Measurements from ENCODE around the gene ZNF552. TPM values are rescaled to one million over a fixed set of nuclear protein-coding genes. Genes with fewer than 3 reads are reported as not detected.

ZNF552 gene
- total RNA-seq, 1 experiment from 2014 or later, result 9.2 TPM

DNA sequence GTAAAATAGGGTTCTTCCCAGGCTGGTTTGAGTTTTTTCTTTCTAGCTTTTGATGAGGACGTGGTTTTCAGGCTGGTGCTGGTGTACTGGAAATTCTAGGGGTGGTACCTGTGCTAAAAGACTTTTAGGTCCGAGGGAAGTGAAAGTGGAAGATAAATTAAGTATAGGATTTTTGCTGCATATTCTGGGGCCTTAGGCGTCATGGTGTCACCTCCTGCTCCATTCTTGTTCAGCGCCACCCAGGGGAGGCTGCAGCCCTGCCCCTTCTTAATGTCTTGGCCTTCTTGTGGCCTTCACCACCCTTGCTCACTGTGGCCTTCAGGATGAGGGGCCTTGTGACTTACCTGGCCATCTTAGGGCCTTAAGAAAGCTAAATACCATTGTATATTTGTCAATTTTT is 12.4 kb downstream of the ZNF552 start:
- Histone ChIP-seq H3K23me2 (ENCODE audit: insufficient read length, low read depth, low read length, poor library complexity, severe bottlenecking) (peaks cover 11% of the 10 kb centered on the region), H3K4ac (ENCODE audit: low read depth, low read length) (no peak overlapping the region), H3K79me1 (ENCODE audit: insufficient read depth, low read depth, low read length, poor library complexity, severe bottlenecking) (no peaks in the 10 kb centered on the region), H3K27me3 (ENCODE audit: insufficient read depth, low read length) (no peaks in the 10 kb centered on the region), H3K56ac (ENCODE audit: insufficient read length, low read depth, low read length) (no peak overlapping the region), H2AFZ (ENCODE audit: low read length) (no peak overlapping the region), H4K91ac (ENCODE audit: insufficient read length, low read depth, low read length) (no peak overlapping the region), H3K18ac (ENCODE audit: insufficient read length, low read depth, low read length) (no peak overlapping the region), H3K79me2 (ENCODE audit: insufficient read depth, low read length) (no peaks in the 10 kb centered on the region), H3K4me1 (ENCODE audit: insufficient read depth, low read length) (peaks cover 8% of the 10 kb centered on the region; the same call in 1 of the 2 replicates), H3K9ac (ENCODE audit: extremely low read depth, insufficient read length, low read length) (no peak overlapping the region), H3K14ac (ENCODE audit: insufficient read depth, low read length) (no peak overlapping the region), H4K5ac (ENCODE audit: insufficient read length, low read depth, low read length) (no peak overlapping the region), H2BK12ac (ENCODE audit: insufficient read length, low read depth, low read length) (no peak overlapping the region), H2BK120ac (ENCODE audit: low read depth, low read length, poor library complexity, severe bottlenecking) (no peak overlapping the region), H3T11ph (ENCODE audit: low read length) (no peak overlapping the region), H2BK15ac (ENCODE audit: low read depth, low read length) (no peak overlapping the region), H4K8ac (replicated peaks; ENCODE audit: insufficient read length, low read depth, low read length) (no peak overlapping the region), H2AK5ac (ENCODE audit: insufficient read length, low read length) (no peak overlapping the region), H3K23ac (ENCODE audit: insufficient read length, low read depth, low read length) (no peak overlapping the region), H4K20me1 (ENCODE audit: control insufficient read depth, insufficient read depth, insufficient read length) (no peaks in the 10 kb centered on the region), H3K27ac (ENCODE audit: insufficient read length, low read depth, low read length) (peak overlapping the region; percentile 51), H2BK20ac (ENCODE audit: low read depth, low read length, poor library complexity, severe bottlenecking) (no peak overlapping the region), H2BK5ac (ENCODE audit: insufficient read length, low read length) (no peak overlapping the region), H3K9me3 (ENCODE audit: control insufficient read depth, low read depth, low read length) (no peaks in the 10 kb centered on the region), H3K4me2 (ENCODE audit: insufficient read depth, insufficient read length, low read length) (peak overlapping the region; percentile 10)
- H3K27ac Mint-ChIP-seq, result peak overlapping the region; percentile 92 to 96 (median 95); a peak in 6 of 7 replicates
- H3K36me3 Mint-ChIP-seq (ENCODE audit: insufficient read depth in 1 of 3, low read depth in 3 of 3), result peaks cover 8 to 15% (median 14%) of the 10 kb centered on the region in 3 experiments
- H3K9me3 Mint-ChIP-seq, result no peaks in the 10 kb centered on the region
- H3K4me1 Mint-ChIP-seq, result peaks cover 49 to 56% of the 10 kb centered on the region in 2 experiments
- WGBS (ENCODE audit: extremely low coverage, insufficient read length, low lambda C conversion rate), result no CpG with 5 or more reads among the region's 4 CpGs
- H3K4me3 Mint-ChIP-seq, result peak overlapping the region; percentile 9 to 61; a peak in 2 of 5 replicates
- DNase-seq, result peak; percentile 61
- H3K27me3 Mint-ChIP-seq (ENCODE audit: low read depth), result no peaks in the 10 kb centered on the region
- TF ChIP-seq, protein P1, sequence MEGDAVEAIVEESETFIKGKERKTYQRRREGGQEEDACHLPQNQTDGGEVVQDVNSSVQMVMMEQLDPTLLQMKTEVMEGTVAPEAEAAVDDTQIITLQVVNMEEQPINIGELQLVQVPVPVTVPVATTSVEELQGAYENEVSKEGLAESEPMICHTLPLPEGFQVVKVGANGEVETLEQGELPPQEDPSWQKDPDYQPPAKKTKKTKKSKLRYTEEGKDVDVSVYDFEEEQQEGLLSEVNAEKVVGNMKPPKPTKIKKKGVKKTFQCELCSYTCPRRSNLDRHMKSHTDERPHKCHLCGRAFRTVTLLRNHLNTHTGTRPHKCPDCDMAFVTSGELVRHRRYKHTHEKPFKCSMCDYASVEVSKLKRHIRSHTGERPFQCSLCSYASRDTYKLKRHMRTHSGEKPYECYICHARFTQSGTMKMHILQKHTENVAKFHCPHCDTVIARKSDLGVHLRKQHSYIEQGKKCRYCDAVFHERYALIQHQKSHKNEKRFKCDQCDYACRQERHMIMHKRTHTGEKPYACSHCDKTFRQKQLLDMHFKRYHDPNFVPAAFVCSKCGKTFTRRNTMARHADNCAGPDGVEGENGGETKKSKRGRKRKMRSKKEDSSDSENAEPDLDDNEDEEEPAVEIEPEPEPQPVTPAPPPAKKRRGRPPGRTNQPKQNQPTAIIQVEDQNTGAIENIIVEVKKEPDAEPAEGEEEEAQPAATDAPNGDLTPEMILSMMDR (conservative IDR thresholded peaks at IDR 0.05), result peak; percentile 29; the same call in 2 of the 3 replicates

Data from H9 (cell line).